SHP77 treated with DMSO at 0.1 percent for 48 hours (cell line): ENCODE results near the gene KNOP1.

Experiments
- DNase-seq: peaks from one replicate; lab custom pipeline; 2025; lab: John Stamatoyannopoulos, UW

Gene KNOP1

DNA sequence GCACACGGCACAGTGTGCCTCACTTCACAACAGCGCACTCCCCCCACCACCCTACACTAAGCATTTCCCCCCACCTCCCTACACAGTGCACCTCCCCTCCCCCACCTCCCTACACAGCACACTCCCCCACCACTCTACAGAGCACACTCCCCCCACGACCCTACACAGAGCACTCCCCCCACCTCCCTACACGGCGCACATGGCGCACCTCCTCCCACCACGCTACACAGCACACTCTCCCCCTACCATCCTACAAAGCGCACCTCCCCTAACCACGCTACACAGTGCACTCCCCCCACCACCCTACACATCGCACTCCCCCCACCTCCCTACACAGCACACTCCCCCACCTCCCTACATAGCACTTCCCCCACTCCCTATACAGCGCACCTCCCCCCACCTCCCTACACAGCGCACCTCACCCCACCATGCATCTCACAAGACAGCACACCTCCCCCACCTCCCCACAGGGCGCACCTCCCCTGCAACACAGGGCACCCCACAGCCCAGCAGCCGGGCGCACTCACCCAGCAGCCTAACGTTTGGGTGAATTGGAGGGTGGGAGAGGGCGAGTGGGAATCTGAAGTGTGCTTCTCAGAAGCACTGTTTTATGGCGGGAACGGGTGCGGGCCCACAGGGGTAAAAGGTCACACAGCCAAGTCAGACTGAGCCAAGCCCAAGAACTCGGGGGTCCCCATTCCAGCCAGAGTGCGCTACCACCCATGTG, 10.3 kb downstream of the KNOP1 start:
- no peak for DNase-seq

DNA sequence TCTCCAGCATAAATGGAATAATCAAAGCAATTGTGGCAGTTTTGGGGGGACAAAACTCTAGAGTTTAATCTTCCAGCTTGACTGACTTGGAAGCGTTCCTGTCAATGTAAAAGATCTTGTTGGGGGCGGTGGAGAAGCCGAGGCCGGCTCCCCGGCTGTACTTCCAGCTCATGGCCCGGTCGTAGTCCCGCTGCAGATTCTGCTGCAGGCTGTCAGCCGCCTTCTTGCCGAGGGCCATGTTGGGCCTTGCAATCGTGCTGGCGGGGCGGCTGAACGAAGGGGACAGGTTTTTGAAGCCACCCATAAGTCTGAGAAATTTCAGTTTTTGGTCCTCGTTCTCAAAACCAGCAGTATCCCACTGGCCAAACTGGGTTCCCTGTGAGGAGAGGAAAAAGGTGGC, 11.2 kb downstream of the KNOP1 start:
- DNase-seq, result no peak

DNA sequence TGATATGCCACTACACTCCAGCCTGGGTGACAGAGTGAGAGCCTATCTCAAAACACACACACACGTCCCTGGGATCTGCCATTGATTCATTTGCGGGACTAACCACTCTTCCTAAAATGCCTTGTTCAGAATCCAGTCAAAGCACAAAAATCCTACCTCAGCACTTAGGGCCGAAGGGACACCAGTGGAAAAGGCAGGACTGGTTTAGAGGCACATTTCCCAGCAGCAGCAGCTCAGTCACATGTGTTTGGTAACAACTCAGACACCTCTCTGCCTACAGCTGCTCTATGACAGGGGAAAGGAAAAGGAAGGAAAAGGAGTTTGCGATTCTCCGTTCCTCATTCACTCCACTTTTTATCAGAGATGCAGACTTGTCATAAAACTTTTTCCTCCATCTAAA, 12.2 kb downstream of the KNOP1 start:
- no peak for DNase-seq

DNA sequence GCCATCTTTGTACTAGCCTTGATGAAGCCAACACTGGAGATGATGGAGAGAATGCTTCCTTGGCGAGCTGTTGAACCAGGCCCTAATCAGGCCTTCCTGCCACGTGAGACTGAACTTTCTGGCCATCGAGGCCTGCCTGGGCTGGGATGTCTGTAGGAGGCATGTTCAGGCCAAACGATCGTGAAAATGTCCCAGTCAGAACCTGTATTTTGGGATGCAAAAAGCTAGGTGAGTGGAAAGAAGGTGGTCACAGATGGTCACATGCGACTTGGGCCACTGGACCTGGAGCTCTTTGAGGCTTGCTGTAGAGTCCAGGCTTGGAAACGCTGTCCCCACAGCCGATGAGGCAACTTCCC, 12.9 kb downstream of the KNOP1 start:
- DNase-seq, result no peak

DNA sequence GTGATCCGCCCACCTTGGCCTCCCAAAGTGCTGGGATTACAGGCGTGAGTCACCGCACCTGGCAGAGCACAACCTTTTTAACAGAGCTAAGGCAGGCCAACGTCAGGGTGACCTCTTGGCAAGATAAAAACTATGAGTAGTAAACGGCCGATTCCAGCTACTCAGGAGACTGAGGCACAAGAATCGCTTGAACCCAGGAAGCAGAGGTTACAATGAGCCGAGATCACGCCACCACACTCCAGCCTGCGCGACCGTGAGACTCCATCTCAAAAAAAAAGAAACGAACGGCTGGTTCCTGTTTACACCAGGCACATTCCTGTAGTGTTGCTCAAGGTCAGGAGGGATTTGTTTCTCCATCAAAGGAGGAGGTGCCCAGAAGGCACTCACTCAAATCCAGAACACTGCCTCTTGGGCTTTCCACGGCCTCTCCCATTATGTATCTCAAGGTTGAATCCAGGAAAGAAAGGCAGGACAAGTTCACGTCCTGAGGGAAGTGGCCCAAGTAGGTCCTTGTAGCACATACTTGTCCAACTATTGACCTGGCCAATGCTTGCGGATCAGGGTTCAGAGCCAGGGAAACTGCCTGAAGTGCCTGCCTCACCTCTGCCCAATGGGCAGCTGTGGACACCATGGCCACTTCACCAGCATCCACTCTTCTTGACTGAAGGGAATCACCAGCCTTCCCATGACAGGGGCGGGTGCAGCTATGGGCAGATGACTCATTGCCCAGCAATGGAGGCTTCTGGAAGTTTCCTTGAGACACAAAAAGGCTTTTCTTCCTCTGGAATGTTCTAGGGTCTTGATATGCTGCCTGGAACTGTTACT, 13.5 kb downstream of the KNOP1 start:
- DNase-seq, result no peak

DNA sequence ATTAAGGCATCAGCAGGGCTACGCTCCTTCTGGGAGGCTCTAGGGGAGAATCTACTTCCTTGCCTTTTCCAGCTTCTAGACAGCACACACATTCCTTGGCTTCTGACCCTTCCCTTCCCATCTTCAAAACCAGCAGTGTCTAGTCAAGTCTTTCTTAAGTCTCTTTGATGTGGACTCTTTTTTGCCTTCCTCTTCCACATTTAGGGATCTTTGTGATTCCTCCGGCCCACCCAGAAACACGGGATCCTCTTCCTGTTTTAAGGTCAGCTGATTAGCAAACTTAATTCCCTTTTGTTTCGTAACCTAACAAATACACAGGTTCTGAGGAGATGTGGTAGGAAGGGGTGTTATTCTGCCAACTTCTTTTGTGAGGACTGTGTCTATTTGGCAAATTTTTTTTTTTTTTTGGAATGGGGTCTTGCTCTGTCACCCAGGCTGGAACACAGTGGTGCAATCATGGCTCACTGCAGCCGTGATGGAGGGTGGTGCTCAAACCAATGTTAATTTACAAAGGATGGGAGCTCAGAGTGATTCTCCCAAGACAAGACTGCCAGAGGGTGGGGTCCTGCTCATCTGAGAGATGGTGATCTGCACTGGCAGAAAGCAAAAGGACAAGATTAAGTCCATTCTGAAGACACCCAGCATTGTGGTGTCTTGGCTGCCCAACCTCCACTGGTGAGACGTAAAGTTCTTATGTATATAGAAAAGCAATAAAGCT, 14.7 kb downstream of the KNOP1 start:
- no peak for DNase-seq

DNA sequence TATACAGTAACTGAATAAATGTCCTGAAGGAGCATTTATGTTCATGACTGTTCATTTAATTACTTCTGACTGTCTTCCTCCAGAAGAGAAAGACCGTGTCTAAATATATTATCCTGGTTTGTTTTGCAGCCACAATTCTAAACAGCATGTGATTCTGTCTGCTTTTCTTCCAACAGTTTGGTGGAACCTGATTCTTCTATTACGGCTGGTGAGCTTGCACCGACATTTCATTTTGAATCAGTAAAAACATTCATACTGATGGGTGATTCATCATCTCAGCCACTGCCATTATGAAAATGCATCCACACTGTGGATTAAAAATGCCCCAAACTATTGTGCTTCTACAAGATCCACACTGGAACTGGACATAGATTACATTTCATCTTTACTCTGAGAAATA, 16.9 kb downstream of the KNOP1 start:
- DNase-seq, result no peak

DNA sequence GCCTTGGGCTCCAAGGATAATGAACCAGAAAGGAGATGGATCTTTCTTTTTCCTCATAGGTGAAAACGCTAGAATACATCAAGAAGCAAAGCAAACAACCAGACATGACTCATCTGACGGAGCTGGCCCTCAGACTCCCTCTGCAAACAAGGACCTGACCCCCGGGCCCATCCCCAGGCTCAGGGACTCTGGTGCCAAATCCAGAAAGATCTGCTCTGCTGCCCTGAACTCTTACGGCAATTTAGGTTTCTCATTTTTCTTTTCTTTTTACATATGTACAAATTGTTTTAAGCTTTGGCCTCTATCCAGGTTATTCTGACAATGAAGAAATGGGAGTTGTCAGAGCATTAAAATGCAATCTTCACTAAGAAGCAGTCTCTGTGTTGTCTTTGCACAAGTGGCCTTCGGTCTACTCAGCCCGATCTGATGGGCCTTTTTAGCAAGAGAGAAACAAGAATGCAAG, 17.7 kb downstream of the KNOP1 start:
- no peak for DNase-seq

DNA sequence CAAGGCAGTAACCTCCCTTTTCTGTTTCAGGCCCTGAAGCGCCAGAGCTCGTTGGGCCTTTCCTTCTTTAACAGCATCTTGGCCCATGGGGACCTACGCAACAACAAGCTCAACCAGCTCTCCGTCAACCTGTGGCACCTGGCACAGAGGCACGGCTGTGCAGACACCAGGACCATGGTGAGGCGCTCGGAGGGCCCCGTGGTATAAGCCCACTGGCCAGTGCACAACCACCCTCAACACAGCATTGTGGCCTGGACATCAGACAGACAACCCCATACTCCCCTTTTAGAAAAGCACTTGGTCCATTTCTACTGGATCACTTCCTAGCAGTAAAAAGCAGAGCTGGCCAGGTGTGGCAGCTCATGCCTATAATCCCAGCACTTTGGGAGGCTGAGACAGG, 18.6 kb downstream of the KNOP1 start:
- DNase-seq, result no peak

DNA sequence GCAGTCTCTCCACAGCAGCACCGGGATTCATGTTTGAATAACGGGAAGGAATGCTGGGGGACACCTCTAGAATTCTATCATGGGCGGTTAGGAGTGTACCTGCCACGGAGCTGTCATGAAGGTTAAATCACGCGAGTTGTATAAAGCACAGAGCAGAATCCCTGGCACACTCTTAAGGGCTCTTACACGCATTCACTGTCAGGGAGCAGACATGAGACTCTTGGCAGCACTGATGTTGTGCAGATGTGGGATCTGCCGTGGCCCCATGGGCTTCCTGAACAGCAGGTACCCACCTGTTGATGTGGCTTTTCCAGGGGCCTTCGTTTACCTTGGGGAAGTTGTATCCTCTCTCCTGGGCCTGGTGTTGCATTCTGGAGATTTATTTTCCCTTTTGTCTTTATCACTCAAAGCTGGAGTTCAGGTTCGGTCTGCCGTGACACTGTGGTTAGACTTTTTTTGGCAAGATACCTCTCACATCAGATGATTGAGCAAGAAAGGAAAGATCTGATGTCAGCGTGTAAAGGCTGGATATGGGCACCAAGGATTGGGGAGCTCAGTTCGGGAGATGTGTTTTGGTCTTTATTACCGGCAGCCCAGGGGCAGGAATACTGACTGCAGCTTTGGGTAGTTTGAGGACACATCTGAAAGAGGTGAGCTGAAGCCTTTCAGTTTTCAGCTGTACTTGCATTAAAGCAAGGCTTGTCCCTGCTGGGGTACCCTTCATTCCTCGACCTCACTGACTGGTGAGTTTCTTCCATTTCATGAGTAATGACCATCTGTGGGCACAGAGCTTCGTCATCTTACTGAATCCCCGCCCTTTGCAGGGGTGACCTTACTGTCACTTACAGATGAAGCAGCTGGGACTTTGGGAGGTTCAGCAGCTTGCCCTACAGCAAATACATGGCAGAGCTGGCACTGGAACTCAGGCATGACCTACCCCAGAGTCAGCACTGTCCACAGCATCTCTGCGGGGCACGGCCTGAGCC, 19.3 kb downstream of the KNOP1 start:
- no peak for DNase-seq

DNA sequence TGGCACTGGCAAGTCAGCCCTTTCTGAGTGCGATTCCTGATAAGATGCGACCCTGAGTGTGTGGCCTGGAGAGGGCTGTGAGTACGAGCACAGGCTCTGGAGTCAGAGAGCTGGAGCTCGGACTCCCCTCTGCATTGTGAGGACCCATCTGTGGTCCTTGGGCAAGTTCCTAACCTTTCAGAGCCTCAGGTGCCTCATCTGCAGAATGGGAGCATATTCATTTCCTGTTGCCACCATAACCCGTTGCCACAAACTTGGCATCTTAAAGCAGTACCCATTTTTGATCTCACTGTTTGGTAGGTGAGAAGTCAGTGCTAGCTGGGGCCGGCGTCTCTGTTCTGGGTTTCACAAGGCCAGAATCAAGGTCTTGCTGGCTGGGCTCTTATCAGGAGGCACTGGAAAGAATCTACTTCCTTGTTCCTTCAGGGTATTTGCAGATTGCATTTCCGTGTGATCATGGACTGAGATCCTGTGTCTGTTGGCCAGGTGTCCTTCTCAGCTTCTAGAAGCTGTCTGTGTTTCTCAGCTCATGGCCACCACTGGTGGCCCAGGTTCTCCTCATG, 20.2 kb downstream of the KNOP1 start:
- no peak for DNase-seq

DNA sequence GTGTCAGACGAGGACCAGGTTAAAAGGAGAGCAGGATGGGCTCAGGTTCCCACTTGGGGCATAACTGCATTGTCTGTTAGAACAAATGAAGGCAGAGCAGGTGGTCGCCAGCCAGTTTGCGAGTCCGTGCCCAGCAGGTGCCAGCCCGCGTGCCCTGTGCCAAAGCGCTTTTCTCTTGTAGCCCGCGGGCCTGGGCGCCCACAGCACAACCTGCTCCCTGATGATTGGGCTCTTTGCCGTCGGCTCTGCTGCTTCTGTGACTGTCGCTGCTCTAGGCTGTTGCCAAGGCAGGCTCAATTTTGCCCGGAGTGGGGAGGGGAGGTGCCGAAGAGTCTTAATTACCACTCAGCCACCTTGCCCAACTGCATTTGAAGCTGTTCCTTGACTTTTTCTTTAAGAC, 21.1 kb downstream of the KNOP1 start:
- no peak for DNase-seq

DNA sequence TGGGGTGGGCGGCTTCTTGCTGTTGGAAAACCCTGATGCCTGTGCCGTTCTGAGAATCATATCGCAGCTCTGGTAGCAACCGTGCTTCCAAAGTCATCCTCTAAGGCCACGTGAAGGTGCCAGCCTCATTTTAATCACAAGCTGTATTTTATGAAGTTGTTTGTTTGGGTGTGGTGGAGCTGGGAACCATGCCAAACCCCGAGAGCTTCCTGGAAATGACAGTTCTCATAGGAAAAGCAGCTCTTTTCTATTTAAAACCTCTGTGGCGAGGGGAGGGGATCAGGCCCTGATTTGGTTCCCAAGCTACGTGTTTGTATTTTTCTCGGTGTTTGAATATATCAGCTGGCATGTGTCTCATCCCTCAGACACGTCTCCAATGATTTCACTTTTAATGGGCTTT, 21.7 kb downstream of the KNOP1 start:
- peak; percentile 16 for DNase-seq

DNA sequence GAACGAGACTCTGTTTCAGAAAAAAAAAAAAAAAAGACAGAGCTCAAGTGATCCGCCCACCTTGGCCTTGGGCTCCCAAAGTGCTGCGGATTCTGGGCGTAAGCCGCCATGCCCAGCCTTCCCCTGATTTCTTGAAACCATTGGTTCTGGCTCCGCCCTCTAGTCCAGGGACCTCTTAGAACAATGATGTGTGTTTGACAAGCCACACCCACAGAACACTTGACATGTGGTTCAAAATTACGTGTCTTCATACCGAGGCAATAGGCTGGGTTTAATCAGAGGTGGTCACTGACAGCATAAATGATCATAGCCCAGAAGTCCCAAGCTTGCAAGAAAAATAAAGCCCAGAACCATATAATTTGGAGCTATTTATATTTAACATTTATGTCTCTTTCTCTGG, 23.0 kb downstream of the KNOP1 start:
- DNase-seq, result no peak

DNA sequence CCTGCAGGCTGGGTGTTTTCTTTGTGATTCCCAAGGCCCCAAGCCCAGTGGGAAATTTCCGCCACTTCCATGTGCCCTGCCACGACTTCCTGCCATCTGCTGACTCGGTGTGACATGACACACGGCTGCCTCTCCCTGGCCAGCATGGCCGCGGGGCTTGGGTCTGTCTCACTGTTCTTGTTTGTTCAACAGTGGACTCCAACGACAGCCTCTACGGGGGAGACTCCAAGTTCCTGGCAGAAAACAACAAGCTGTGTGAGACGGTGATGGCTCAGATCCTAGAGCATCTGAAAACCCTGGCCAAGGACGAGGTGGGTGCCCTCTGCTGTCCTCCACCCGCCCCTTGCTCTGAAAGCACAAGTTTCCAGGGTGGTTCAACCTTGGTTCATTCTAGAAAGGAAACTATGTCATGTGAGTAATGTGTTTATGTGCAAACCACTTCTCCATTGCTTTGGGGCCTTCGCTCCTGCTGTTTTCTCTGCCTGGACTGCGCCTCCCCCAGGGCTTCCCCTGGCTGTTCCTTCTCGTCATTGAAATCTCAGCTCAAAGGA, 26.8 kb downstream of the KNOP1 start:
- no peak for DNase-seq

DNA sequence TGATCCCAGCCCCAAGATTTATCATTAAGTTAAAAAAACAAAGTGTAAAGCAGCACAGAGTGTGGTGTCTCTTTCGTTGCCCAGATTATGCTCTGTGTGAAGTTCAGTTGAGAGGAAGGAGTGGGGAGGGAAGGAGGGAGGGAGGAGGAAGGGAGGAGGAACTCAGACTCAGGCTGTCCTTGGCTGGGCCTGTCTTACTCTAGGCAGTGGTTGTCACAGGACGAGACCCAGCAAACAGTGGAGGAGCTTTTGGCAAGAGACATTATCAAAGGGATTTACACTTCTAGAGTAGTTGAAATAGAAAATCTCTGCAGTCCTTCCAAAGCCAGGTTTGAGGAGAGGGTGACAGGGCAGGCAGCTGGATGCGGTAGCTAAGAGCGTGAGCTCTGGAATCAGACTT, 27.8 kb downstream of the KNOP1 start:
- DNase-seq, result no peak

DNA sequence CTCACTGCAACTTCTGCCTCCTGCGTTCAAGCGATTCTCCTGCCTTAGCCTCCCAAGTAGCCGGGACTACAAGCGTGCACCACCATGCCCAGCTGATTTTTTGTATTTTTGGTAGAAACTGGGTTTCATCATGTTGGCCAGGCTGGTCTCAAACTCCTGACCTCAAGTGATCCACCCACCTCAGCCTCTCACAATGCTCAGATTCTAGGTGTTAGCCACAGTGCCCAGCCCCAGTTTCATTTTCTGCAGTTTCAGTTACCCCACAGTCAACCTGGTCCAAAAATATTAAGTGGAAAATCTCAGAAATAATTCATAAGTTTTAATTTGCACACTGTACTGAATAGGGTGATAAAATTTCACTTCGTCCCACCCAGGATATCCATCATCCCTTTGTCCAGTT, 28.7 kb downstream of the KNOP1 start:
- no peak for DNase-seq

DNA sequence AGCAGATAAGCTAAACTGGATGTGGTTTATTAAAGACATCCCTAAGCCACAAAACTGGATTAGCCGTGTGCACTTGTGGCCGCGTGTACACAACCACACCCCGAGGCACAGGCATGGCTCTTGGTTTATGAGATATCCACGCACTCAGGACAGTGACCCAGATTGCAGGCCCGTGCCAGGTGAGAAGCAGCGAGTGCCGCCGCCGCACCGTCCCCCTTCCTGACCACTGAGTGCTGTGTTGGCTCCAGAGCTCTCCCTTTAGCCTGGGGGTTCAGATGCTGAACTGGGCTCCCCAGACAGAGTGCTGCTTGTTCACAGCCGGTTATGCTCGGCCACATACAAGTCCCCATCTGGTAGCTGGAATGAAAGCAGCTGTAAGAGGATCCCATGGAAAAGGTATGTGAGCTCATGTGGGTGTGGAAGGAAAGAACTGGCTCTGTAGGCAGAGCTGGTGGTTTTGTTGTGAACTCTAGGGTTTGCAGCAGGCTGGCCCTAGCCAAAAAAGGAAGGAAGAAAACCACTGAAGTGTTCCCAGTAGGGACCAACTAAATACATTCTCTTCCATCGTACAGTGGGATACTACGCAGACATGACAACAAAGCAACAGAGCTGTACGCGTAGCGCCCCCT, 29.5 kb downstream of the KNOP1 start:
- no peak for DNase-seq

DNA sequence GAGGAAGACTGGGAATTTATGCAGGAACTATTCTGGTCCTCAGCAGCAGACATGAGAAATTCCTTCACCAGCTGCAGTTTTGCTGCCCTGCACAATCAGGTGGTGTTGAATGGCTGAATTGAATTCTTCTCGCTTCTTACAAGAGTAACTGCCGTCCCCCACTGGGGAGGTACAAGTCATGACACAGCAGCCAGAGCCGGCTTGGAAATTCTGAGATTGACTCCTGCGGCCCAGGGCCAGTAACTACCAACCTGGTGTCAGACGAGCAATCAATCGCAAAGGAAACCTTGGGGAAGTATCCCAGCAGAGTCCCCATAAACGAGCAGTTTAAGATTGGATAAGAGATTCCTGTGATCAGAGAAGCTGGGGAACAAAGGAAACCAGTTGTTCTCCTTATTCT, 30.7 kb downstream of the KNOP1 start:
- DNase-seq, result no peak

DNA sequence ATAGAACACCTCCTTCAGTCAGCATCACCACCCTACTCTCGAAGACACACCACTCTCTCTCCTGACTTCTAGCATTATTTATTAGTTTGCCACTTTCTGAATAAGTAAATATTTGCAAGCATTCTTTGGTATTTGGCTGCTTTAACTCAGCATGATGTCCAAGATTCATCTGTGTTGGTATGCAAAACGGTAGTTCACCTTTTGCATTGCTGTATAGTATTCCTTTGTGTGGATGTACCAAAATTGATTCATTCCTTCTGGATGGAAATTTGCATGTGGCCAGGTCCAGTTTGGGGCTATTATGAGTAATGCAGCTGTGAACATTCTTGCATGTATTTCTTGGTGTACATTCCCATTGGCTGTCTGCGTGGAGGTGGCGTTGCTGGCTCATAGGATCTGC, 32.9 kb downstream of the KNOP1 start:
- DNase-seq, result no peak
